Esophagus squamous epithelium (tissue), 5 donors: ENCODE measurements around the gene KMT2E. TPM values are rescaled to one million over a fixed set of nuclear protein-coding genes. Genes with fewer than 3 reads are reported as not detected.
A peak's percentile ranks its signal among the peaks of the same experiment; 100 is the strongest.
"Not testable (repeated sequence)": the region's sequence is repeated elsewhere in the genome, so short reads cannot be mapped to it uniquely, and the experiment has no call there.

Experiments used
- DNase-seq: peaks from one replicate; lab custom pipeline; 2025; lab: John Stamatoyannopoulos, UW
- H3K27ac ChIP-seq, 4 donors: fragments of 200-600 bp; sonication (generic); one replicate each; pipeline ENCODE4 v1.5.1; 2016 to 2019; ENCODE audit warnings: mild to moderate bottlenecking in 1 of 4
- H3K27me3 ChIP-seq, 4 donors: fragments of 200-600 bp; sonication (generic); 1 replicate in 3 of 4; 2 replicates in 1 of 4; pipeline versions ENCODE4 v1.5.1 to v1.6.0; 2017 to 2021; ENCODE audit warnings: antibody characterized with exemption in 1 of 4
- H3K36me3 ChIP-seq, 3 donors: fragments of 200-600 bp; sonication (generic); one replicate each; pipeline ENCODE4 v1.5.1; 2016 to 2019
- H3K4me1 ChIP-seq, 3 donors: fragments of 200-600 bp; sonication (generic); one replicate each; pipeline ENCODE4 v1.5.1; 2017 to 2019
- H3K4me3 ChIP-seq, 4 donors: fragments of 200-600 bp; sonication (generic); 1 replicate in 3 of 4; 2 replicates in 1 of 4; pipeline ENCODE4 v1.5.1; 2016 to 2019; ENCODE audit warnings: mild to moderate bottlenecking in 2 of 4, moderate library complexity in 1 of 4
- H3K9me3 ChIP-seq, 3 donors: fragments of 200-600 bp; sonication (generic); one replicate each; pipeline ENCODE4 v1.5.1; 2016 to 2019
- CTCF ChIP-seq, 6 experiments: fragments of 450-650 bp in 4 of 6; fragments of 200-600 bp in 2 of 6; sonication (generic) in 2 of 6; IDR thresholded peaks; one replicate each; pipeline ENCODE4 v1.5.1; 2016 to 2019; ENCODE audit warnings: antibody characterized with exemption in 6 of 6, mild to moderate bottlenecking in 4 of 6, moderate library complexity in 4 of 6
- POLR2A ChIP-seq, 4 donors: fragments of 450-650 bp; IDR thresholded peaks; one replicate each; pipeline ENCODE4 v1.6.1; 2017; ENCODE audit warnings: antibody characterized with exemption in 4 of 4, mild to moderate bottlenecking in 4 of 4, moderate library complexity in 3 of 4
- WGBS, 2 donors: methylation state at CpG; one replicate each; pipeline ENCODE4 v1.1.5; 2018; 5-methylcytosine and 5-hydroxymethylcytosine counted together
- intact Hi-C: fragments of 100-400 bp; cut with DNase I; formaldehyde crosslinking; loops from one replicate; pipeline ENCODE4 v1.15.0; 2022
- total RNA-seq, 4 donors: library from RNA; depleted of rRNA; stranded (reverse); fragments of >200 nt; gene quantifications; one replicate each; pipeline ENCODE4 v1.1.0, GENCODE V29; 2016
- donor health status: DM: yes; HTN: yes; CAD: no.

The KMT2E gene
- total RNA-seq, 4 donors from 2014 or later: 37.2 to 80.5 (median 54.4) TPM

GRCh38 chr7:104986628-104987259 is 27.3 kb upstream of the KMT2E start:
- peak overlapping the region in 3 of 4 donors; percentile 30 to 99 (median 99) for H3K27ac ChIP-seq
- no peak for DNase-seq
- 42 to 69% methylated on average over 6 of the region's 6 CpGs for WGBS, 2 donors

GRCh38 chr7:104987403-104987802 is 26.6 kb upstream of the KMT2E start:
- H3K4me3 ChIP-seq, H3K27ac ChIP-seq, H3K36me3 ChIP-seq, H3K27me3 ChIP-seq, H3K9me3 ChIP-seq, DNase-seq: not testable (repeated sequence)
- intact Hi-C loops: loop anchor here (10.0 kb wide), 1 partner anchor 537 kb away; the partner anchor contains the start of gene PUS7
- H3K4me1 ChIP-seq: peaks cover 6 to 32% (median 23%) of the 10 kb centered on the region in 3 donors
- WGBS, 2 donors: 84 to 87% methylated on average over 14 of the region's 14 CpGs

More at GRCh38 chr7:104986628-104987259, 27.3 kb upstream of the KMT2E start:
- no peak for TF ChIP-seq POLR2A (IDR thresholded peaks at IDR 0.05)
- TF ChIP-seq CTCF (IDR thresholded peaks at IDR 0.05): no peak
- Histone ChIP-seq H3K36me3 (peaks cover 0 to 7% (median 5%) of the 10 kb centered on the region in 3 donors), H3K9me3 (no peaks in the 10 kb centered on the region), H3K4me1 (peaks cover 6 to 33% (median 23%) of the 10 kb centered on the region in 3 donors), H3K4me3 (no peak overlapping the region), H3K27me3 (no peaks in the 10 kb centered on the region)
- intact Hi-C loops: loop anchor here (10.0 kb wide), 1 partner anchor 538 kb away; the partner anchor contains the start of gene PUS7

GRCh38 chr7:104990983-104991382 is 23.0 kb upstream of the KMT2E start:
- peaks cover 10 to 46% (median 35%) of the 10 kb centered on the region in 3 donors for H3K4me1 ChIP-seq
- H3K4me3 ChIP-seq: no peak overlapping the region
- H3K27ac ChIP-seq: no peak overlapping the region
- TF ChIP-seq POLR2A (IDR thresholded peaks at IDR 0.05) (no peak), CTCF (IDR thresholded peaks at IDR 0.05) (no peak)
- H3K27me3 ChIP-seq: no peaks in the 10 kb centered on the region
- no peaks in the 10 kb centered on the region for H3K9me3 ChIP-seq
- WGBS, 2 donors: 92 to 93% methylated on average over 6 to 7 of the region's 7 CpGs
- peaks cover 0 to 35% (median 7%) of the 10 kb centered on the region in 3 donors for H3K36me3 ChIP-seq
- intact Hi-C loops: no loop called here
- no peak for DNase-seq

GRCh38 chr7:104992306-104992705 is 21.7 kb upstream of the KMT2E start:
- Histone ChIP-seq H3K4me3 (no peak overlapping the region), H3K27me3 (no peaks in the 10 kb centered on the region), H3K27ac (no peak overlapping the region), H3K4me1 (peaks cover 18 to 59% (median 29%) of the 10 kb centered on the region in 3 donors), H3K9me3 (no peaks in the 10 kb centered on the region), H3K36me3 (peaks cover 0 to 36% (median 7%) of the 10 kb centered on the region in 3 donors)
- 71 to 77% methylated on average over 2 of the region's 2 CpGs for WGBS, 2 donors
- intact Hi-C loops: no loop called here
- DNase-seq: no peak
- no peak for TF ChIP-seq POLR2A (IDR thresholded peaks at IDR 0.05)
- no peak for TF ChIP-seq CTCF (IDR thresholded peaks at IDR 0.05)

GRCh38 chr7:104993217-104993862 is 20.7 kb upstream of the KMT2E start:
- no peak for DNase-seq
- WGBS, 2 donors: 52 to 60% methylated on average over 2 of the region's 2 CpGs
- Histone ChIP-seq H3K36me3 (peaks cover 0 to 36% (median 7%) of the 10 kb centered on the region in 3 donors), H3K27ac (peak overlapping the region in 1 of 4 donors; percentile 24), H3K27me3 (no peaks in the 10 kb centered on the region), H3K4me1 (peaks cover 18 to 70% (median 32%) of the 10 kb centered on the region in 3 donors), H3K9me3 (no peaks in the 10 kb centered on the region), H3K4me3 (no peak overlapping the region)
- intact Hi-C loops: no loop called here
- TF ChIP-seq CTCF (IDR thresholded peaks at IDR 0.05): no peak
- no peak for TF ChIP-seq POLR2A (IDR thresholded peaks at IDR 0.05)
